GM08714 (cell line): ENCODE measurements around the gene PRKCA.

ENCODE experiments used
- H3K4me3 ChIP-seq: fragments of 200-500 bp; sonication (Bioruptor generic); 2 replicates; pipeline ENCODE4 v1.5.1; 2014; ENCODE audit warnings: mild to moderate bottlenecking, low read length, inconsistent platforms
- ZNF274 ChIP-seq: IDR thresholded peaks from 2 replicates; pipeline ENCODE4 v1.6.1; 2012; ENCODE audit warnings: mild to moderate bottlenecking, low read depth, low read length

PRKCA gene

GRCh38 chr17:66458782-66459181 lies 156.4 kb downstream of the PRKCA start:
- H3K4me3 ChIP-seq: no peak overlapping the region
- TF ChIP-seq ZNF274: no peak

GRCh38 chr17:66459811-66460270 lies 157.4 kb downstream of the PRKCA start:
- no peak for TF ChIP-seq ZNF274
- no peak overlapping the region for H3K4me3 ChIP-seq

GRCh38 chr17:66460558-66460957 lies 158.1 kb downstream of the PRKCA start:
- H3K4me3 ChIP-seq: no peak overlapping the region
- no peak for TF ChIP-seq ZNF274

GRCh38 chr17:66461343-66461995 lies 159.1 kb downstream of the PRKCA start:
- no peak for TF ChIP-seq ZNF274
- H3K4me3 ChIP-seq: no peak overlapping the region

- no peak for TF ChIP-seq ZNF274
Observed at GRCh38 chr17:66462010-66462409, 159.6 kb downstream of the PRKCA start.

GRCh38 chr17:66464921-66465320 lies 162.5 kb downstream of the PRKCA start:
- TF ChIP-seq ZNF274: no peak

More at GRCh38 chr17:66462010-66462409, 159.6 kb downstream of the PRKCA start:
- H3K4me3 ChIP-seq: no peak overlapping the region

GRCh38 chr17:66465701-66466100 lies 163.3 kb downstream of the PRKCA start:
- TF ChIP-seq ZNF274: no peak

More at GRCh38 chr17:66464921-66465320, 162.5 kb downstream of the PRKCA start:
- no peak overlapping the region for H3K4me3 ChIP-seq

GRCh38 chr17:66466106-66466820 lies 163.8 kb downstream of the PRKCA start:
- no peak for TF ChIP-seq ZNF274
- H3K4me3 ChIP-seq: no peak overlapping the region

More at GRCh38 chr17:66465701-66466100, 163.3 kb downstream of the PRKCA start:
- no peak overlapping the region for H3K4me3 ChIP-seq

GRCh38 chr17:66466840-66467367 lies 164.5 kb downstream of the PRKCA start:
- TF ChIP-seq ZNF274: no peak
- H3K4me3 ChIP-seq: no peak overlapping the region

GRCh38 chr17:66467766-66468165 lies 165.4 kb downstream of the PRKCA start:
- TF ChIP-seq ZNF274: no peak
- H3K4me3 ChIP-seq: no peak overlapping the region

GRCh38 chr17:66468241-66469087 lies 166.1 kb downstream of the PRKCA start:
- TF ChIP-seq ZNF274: no peak
- H3K4me3 ChIP-seq: no peak overlapping the region

GRCh38 chr17:66469088-66469442 lies 166.7 kb downstream of the PRKCA start:
- H3K4me3 ChIP-seq: no peak overlapping the region
- TF ChIP-seq ZNF274: no peak

GRCh38 chr17:66469461-66469860 lies 167.0 kb downstream of the PRKCA start:
- no peak overlapping the region for H3K4me3 ChIP-seq
- TF ChIP-seq ZNF274: no peak

GRCh38 chr17:66469890-66470289 lies 167.5 kb downstream of the PRKCA start:
- H3K4me3 ChIP-seq: no peak overlapping the region
- no peak for TF ChIP-seq ZNF274
